Effector CD4-positive, alpha-beta T cell (primary cell): ENCODE data around the gene NME1.

Experiments
- DNase-seq: peaks from one replicate; pipeline ENCODE4 v3.0.0-alpha.2; 2020

NME1 gene

DNA sequence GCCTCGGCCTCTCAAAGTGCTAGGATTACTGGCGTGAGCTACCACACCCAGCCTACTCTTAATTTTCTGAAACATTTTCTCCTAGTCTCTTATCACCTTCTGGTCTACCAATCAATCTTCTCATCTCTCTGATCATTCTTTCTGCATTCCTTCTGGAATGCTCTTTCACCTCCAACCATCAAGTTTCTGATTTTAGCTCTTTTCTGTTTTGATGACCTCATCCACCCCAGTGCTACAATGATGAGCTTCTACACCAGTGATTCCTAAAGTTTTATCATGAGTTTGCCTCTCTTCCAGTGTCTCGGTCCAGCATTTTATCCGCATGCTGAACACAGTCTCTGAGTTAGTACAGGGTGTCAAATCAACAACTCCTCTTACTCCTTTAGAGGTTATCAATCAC lies 44.4 kb downstream of the NME1 start:
- DNase-seq = no peak

GRCh38 chr17:51200295-51200694 lies 46.9 kb downstream of the NME1 start:
- no peak for DNase-seq

- no peak for DNase-seq
Observed at GRCh38 chr17:51200846-51201245, 47.5 kb downstream of the NME1 start.

DNA sequence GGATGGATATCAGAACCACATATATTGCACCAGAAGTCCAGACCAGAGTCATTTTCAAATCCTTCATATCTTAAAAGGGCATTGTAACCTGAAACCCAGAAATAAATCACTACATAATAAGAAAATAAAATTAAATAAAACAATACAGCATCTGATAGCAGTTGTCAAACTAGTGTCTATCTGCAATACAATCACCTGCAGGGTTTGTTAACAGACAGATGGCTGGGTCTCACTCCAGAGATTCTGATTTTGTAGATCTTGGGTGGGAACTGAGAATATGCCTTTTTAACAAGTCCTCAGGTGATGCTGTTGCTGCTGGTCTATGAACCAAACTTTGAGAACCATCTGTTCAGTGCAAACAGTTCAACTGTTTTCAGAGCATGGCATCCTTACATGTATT lies 50.5 kb downstream of the NME1 start:
- no peak for DNase-seq
